Anterior cingulate cortex (tissue), 58 donors: ENCODE measurements around the gene CCNA1.

Experiments
- DNase-seq, 58 donors: peaks; one replicate each; lab custom pipeline; 2025; lab: John Stamatoyannopoulos, UW

Gene CCNA1

DNA sequence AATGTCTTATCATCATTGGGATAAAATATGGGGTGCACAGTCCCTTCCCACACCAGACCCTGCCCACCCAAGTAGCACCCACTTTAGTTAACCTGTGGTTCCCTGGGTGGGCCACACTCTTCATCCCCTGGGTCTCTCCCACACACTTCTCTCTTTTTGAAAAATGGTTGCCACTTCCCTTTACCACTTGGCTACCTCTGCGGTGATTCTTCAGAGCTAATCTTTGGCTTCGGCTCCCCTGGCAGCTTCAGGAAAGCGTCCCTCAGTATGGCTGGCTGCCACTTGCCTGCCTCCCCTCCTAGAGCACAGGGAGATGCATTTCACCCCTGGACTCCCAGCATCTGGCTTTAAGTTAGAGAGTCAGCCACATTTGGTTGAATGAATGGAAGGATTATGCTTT, 18.2 kb downstream of the CCNA1 start:
- no peak for DNase-seq

- peak in 1 of 58 donors; percentile 39 for DNase-seq
Measured at GRCh38 chr13:36453516-36453915, 21.2 kb downstream of the CCNA1 start.

GRCh38 chr13:36454121-36454520, 21.8 kb downstream of the CCNA1 start:
- DNase-seq: no peak

DNA sequence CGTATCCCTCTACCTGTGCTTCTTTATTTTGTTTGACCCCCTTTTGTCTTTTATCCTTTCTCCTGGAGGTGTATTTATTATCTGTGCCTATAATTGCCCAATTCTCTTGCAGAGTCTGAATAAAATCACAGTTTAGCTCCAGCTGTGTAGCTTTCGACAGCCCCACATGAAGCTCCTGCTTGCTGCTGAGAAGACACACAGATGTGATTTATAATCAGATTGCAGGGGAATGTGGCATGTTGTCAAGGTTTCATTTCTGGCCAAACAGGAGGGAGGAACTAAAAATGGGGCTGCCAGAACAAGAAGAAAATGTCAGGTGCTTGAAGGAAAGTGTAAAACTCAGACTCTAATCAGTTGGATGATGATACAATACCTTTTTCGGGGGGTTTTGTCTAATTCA, 22.7 kb downstream of the CCNA1 start:
- DNase-seq: no peak

DNA sequence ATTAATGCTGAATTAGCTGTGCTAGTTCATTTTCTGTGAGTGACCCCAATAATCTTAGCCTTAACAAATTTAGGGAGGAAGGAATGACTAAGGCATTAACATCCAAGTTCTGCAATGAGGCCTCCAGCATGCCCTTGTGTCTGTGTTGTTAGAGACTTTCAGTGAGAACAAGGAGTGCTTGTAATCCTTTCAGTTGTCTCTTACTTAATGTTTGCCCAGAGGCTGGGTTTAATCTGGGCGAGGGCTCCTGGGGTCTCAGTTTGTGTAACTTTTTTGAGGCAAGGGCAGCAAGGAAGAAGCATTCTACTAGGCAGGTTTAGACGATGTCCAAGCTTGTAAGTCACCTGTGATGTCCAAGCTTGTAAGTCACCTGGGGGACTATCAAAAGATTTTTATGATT, 24.3 kb downstream of the CCNA1 start:
- no peak for DNase-seq

GRCh38 chr13:36461506-36461905, 29.2 kb downstream of the CCNA1 start:
- peak in 1 of 58 donors; percentile 7 for DNase-seq

- no peak for DNase-seq
Measured at GRCh38 chr13:36475468-36475867, 43.2 kb downstream of the CCNA1 start.

DNA sequence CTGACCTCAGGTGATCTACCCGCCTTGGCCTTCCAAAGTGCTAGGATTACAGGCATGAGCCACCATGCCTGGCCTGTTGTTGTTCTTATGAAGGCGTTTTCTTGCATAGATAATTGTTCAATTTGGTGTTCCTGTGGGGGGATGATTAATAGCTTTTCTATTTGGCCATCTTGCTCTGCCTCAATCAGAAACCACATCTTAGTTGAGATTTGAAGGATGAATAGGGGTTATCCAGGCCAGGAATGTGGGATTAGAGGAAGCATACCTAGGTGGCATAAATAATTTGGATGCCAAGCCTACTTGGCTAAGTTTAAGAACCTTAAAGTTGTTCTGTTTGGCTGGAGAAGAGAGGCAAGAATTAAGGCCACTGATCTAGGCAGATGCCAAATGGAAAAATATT, 44.4 kb downstream of the CCNA1 start:
- no peak for DNase-seq

DNA sequence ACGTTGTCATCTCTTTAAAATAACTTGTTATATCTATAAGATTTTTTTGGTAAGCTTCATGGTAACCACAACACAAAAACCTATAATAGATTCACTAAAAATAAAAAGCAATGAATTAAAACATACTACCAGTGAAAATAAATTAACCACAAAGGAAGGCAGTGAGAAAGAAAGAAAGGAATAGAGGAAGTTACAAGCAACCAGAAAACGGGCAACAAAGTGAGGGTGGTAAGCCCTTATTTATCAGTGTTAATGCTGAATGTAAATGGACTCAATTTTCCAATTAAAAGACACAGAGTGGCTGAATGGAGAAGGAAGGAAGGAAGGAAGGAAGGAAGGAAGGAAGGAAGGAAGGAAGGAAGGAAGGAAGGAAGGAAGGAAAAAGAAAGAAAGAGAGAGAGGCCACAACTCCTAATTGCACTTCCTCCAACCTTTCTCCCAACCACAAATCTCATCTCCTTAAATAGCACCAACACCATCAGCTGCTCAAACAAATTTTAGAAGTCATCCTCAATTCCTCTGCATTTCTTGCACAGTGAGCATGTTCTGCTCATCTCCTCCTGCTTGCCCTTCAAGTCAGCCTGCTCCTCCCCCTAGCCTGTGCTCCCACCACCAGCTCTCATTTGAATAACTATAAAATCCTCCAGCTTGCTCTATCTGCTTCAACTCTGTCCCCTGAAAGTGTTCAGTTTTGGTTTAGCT, 48.6 kb downstream of the CCNA1 start:
- no peak for DNase-seq

- DNase-seq: no peak
Measured at GRCh38 chr13:36490055-36490454, 57.8 kb downstream of the CCNA1 start.
